ENCODE measurements around the gene ASMT. TPM values are rescaled to one million over a fixed set of nuclear protein-coding genes. Genes with fewer than 3 reads are reported as not detected.

ASMT gene
- polyA plus RNA-seq, 3 donors = 0.69 TPM; not detected in 2

- 42% methylated on average over 2 of the region's 15 CpGs for WGBS (ENCODE audit: insufficient coverage)
- TF ChIP-seq, protein P1, sequence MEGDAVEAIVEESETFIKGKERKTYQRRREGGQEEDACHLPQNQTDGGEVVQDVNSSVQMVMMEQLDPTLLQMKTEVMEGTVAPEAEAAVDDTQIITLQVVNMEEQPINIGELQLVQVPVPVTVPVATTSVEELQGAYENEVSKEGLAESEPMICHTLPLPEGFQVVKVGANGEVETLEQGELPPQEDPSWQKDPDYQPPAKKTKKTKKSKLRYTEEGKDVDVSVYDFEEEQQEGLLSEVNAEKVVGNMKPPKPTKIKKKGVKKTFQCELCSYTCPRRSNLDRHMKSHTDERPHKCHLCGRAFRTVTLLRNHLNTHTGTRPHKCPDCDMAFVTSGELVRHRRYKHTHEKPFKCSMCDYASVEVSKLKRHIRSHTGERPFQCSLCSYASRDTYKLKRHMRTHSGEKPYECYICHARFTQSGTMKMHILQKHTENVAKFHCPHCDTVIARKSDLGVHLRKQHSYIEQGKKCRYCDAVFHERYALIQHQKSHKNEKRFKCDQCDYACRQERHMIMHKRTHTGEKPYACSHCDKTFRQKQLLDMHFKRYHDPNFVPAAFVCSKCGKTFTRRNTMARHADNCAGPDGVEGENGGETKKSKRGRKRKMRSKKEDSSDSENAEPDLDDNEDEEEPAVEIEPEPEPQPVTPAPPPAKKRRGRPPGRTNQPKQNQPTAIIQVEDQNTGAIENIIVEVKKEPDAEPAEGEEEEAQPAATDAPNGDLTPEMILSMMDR (IDR thresholded peaks at IDR 0.05) = no peak
- Histone ChIP-seq H3K9ac (ENCODE audit: insufficient read depth, low read length, poor library complexity, severe bottlenecking) (no peak overlapping the region), H3K27me3 (ENCODE audit: control insufficient read depth in 2 of 2, insufficient read depth in 2 of 2, low read length in 2 of 2) (no peaks in the 10 kb centered on the region), H3K27ac (ENCODE audit: low read depth in 1 of 2, low read length in 2 of 2) (no peak overlapping the region), H2AFZ (ENCODE audit: insufficient read depth, low read depth, low read length, poor library complexity, severe bottlenecking) (no peak overlapping the region), H3K9me3 (replicated peaks in 1 of 2; ENCODE audit: control insufficient read depth in 1 of 2, insufficient read depth in 1 of 2, low read length in 2 of 2) (no peaks in the 10 kb centered on the region), H3K4me2 (replicated peaks; ENCODE audit: extremely low read depth, low read length, poor library complexity, severe bottlenecking) (no peak overlapping the region), H3K36me3 (replicated peaks in 1 of 2; ENCODE audit: control insufficient read depth in 1 of 2, insufficient read depth in 2 of 2, low read length in 2 of 2) (no peaks in the 10 kb centered on the region), H3K79me2 (ENCODE audit: insufficient read depth, low read length) (no peaks in the 10 kb centered on the region), H4K20me1 (ENCODE audit: insufficient read depth, low read length) (no peaks in the 10 kb centered on the region), H3K4me1 (ENCODE audit: control insufficient read depth in 1 of 2, insufficient read depth in 2 of 2, low read length in 2 of 2) (no peaks in the 10 kb centered on the region), H3K4me3 (replicated peaks in 1 of 3; ENCODE audit: low read depth in 2 of 3, low read length in 3 of 3) (no peak overlapping the region)
- H3K4me3 Mint-ChIP-seq = no peak overlapping the region
- peaks cover 0 to 16% of the 10 kb centered on the region in 2 donors for H3K36me3 Mint-ChIP-seq
- DNase-seq = no peak
- peaks cover 0 to 2% (median 0%) of the 10 kb centered on the region in 7 donors for H3K9me3 Mint-ChIP-seq
- H3K4me1 Mint-ChIP-seq = peaks cover 2% of the 10 kb centered on the region
- intact Hi-C loops (cut with micrococcal nuclease) = no loop called here
- H3K27ac Mint-ChIP-seq = peak overlapping the region in 2 of 7 donors; percentile 39 to 66
- H3K27me3 Mint-ChIP-seq (ENCODE audit: low read depth in 3 of 3) = peaks cover 2 to 3% (median 2%) of the 10 kb centered on the region in 3 donors
Measured at GRCh38 chrX:1610166-1610565, 4.7 kb upstream of the ASMT start.

GRCh38 chrX:1610736-1611135 lies 4.1 kb upstream of the ASMT start:
- Histone ChIP-seq H3K4me2 (replicated peaks; ENCODE audit: extremely low read depth, low read length, poor library complexity, severe bottlenecking) (no peak overlapping the region), H3K36me3 (replicated peaks in 1 of 2; ENCODE audit: control insufficient read depth in 1 of 2, insufficient read depth in 2 of 2, low read length in 2 of 2) (no peaks in the 10 kb centered on the region), H3K9ac (ENCODE audit: insufficient read depth, low read length, poor library complexity, severe bottlenecking) (no peak overlapping the region), H2AFZ (ENCODE audit: insufficient read depth, low read depth, low read length, poor library complexity, severe bottlenecking) (no peak overlapping the region), H4K20me1 (ENCODE audit: insufficient read depth, low read length) (no peaks in the 10 kb centered on the region), H3K4me3 (replicated peaks in 1 of 3; ENCODE audit: low read depth in 2 of 3, low read length in 3 of 3) (no peak overlapping the region), H3K79me2 (ENCODE audit: insufficient read depth, low read length) (no peaks in the 10 kb centered on the region), H3K4me1 (ENCODE audit: control insufficient read depth in 1 of 2, insufficient read depth in 2 of 2, low read length in 2 of 2) (no peaks in the 10 kb centered on the region), H3K9me3 (replicated peaks in 1 of 2; ENCODE audit: control insufficient read depth in 1 of 2, insufficient read depth in 1 of 2, low read length in 2 of 2) (no peaks in the 10 kb centered on the region), H3K27me3 (ENCODE audit: control insufficient read depth in 2 of 2, insufficient read depth in 2 of 2, low read length in 2 of 2) (no peaks in the 10 kb centered on the region), H3K27ac (ENCODE audit: low read depth in 1 of 2, low read length in 2 of 2) (no peak overlapping the region)
- Mint-ChIP-seq H3K4me1 (peaks cover 2% of the 10 kb centered on the region), H3K27me3 (ENCODE audit: low read depth in 3 of 3) (peaks cover 2 to 3% (median 3%) of the 10 kb centered on the region in 3 donors), H3K36me3 (peaks cover 0 to 11% of the 10 kb centered on the region in 2 donors), H3K9me3 (peaks cover 0 to 2% (median 0%) of the 10 kb centered on the region in 7 donors), H3K4me3 (no peak overlapping the region), H3K27ac (peak overlapping the region in 1 of 7 donors; percentile 46)
- intact Hi-C loops (cut with micrococcal nuclease) = no loop called here
- 80% methylated on average over 11 of the region's 12 CpGs for WGBS (ENCODE audit: insufficient coverage)
- TF ChIP-seq, protein P1 (IDR thresholded peaks at IDR 0.05) = no peak
- DNase-seq = no peak
